NCI-H2029 (cell line): ENCODE measurements around the gene PJVK.
"Not testable (repeated sequence)": the region's sequence is repeated elsewhere in the genome, so short reads cannot be mapped to it uniquely, and the experiment has no call there.

Source experiments
- DNase-seq: peaks from one replicate; lab custom pipeline; 2025; lab: John Stamatoyannopoulos, UW

PJVK gene

DNA sequence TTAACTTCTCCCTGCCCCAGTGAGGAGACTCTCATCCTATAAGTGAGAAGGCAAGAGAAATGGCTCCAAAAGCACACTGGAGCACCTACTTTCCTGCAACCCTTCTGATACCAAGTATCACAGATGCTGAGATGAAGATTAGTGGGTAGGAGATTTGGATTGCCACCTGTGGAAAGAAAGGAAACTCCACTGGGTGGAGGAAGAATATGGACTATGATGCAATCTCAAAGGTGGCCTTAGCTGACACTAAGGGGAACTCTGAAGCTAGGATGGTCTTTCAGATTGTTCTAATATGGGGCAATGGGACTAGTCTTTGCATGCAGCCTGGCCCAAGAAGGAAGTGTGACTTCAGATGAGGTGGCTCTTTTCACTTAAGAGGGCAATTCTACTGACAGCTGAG, 21.8 kb upstream of the PJVK start:
- DNase-seq, result no peak

DNA sequence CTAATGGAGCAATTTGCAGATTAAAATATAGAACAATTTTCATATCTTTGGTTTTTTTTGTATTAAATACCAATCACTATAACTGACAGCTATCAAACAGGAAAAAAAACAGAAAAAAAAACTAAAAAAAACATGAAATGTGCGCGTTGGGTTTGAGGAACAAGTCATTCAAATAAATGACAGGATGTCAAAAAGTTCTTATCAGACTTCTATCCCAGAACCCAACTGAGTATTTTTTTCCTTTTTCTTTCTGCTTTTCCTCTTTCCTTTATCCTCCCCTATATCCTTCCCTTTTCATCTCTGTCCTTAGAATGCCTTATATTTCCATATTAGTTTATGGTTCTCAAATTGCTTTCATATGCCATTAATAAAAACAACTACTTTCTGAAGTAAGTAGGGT, 14.5 kb upstream of the PJVK start:
- DNase-seq, result no peak

DNA sequence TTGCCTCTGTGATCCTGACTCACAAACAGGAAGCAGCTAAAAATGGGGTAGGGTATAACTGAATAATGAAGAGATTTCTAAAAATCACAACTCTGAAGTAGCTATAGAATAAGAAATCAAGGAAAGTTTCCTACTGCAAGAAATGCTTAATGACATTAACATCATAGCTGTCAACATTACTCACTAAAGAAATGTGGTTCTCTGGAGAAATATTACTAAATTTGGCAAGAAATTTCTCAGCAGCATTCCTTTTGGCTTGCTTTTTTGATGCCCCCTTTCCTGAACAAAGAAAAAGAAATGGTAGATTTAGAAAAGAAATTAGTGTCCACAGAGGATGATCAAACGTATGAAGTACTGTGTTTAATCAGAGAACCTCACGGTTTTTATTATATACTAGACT, 9.8 kb upstream of the PJVK start:
- DNase-seq, result no peak

DNA sequence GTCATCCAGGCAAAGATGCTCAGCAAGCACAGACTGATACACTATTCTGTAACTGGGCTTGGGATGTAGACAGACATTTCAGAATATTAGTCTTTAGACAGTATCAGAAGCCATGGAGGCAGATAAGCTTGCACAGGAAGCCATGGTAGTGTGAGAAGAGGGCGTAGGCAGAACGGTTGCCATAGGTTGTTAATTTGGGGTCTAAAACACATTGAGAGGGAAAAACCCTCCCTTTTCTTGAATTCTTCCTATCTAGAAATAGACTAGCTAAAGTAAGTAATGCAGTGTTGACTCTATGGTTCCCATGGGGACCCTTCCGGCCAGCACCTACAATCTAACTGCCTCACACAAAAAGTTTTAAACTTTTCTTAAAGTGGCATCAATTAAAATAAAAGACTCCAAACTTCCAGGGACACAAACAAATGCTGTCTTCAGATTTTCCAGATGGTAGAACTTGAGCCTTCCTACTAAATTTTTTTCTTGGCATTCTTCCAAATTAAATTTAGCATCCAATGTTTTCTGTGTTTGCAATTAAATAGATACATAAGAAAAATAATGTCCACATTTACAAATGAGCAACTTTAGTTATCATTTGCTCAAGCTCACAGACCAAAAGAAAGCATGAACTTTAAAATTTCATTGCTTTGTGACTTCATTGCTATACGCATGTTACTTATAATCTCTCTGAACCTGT, 2.1 kb upstream of the PJVK start:
- no peak for DNase-seq

DNA sequence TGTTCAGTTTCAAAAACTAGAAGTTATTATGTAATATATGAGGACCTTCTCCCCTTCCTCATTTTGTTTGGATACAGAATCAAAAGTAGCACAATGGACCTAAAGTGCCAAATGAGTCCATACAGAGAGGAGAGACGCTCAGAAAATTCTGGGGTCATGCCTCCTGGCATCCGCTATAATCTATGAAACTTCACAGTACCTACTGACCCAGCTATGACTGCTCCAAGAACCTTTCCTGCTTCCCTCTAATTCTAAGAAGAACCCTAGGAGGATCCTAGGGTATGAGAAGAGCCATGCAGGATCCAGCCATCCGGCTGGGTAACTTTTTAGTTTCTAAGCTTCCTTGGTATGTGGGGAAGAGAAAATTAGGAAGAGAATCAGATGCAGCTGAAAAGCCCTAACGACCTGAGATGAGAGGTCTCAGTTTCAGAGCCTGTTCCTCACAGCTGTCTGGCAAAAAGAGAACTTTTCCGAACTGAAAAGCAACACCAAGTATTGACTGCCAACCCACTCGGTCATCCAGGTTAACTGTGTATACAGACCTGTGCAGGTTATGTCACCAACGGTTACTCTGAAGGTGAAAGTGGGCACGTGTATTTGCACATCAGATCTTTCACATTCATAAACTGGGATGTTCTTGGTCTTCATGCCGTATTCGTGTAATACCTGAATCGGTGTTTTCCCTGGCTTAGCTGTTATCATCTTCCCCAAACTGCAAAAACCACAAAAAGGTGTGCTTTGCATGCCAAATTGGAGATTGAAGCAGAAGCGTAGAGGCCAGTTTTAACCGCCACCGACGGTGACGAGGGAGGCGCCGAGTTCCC, 1.3 kb upstream of the PJVK start:
- peak; percentile 69 for DNase-seq

DNA sequence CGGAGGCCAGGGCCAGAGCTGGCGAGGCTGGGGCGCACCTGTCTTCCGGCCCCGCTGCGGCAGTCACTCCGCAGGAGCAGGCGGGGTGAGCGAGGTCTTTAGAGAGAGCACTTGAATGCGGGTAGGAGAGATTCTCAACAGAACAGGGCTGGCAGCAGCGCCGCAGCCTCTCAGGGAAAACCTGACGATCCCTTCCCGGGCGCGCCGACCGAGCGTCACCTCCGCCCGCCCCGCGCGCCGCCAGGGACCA, 729 bp upstream of the PJVK start:
- DNase-seq, result peak; percentile 79

DNA sequence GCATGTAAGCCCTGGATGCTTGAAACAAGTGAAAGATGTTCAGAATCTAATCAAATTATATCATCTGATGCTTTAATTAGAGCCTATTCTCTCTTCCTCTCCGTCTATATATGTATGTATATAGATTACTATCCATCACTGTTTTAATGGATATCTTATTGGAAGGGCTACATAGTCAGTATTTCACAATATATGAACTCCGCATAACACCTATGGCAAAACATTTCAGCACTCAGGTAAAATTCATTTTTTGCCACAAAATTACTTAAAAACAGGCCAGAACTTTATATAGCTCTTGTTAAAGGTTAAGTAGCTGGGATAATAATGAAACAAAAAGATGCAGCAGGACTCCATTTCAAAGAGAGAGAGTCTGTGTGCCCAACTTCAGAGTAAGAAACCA, 1.2 kb downstream of the PJVK start:
- no peak for DNase-seq

DNA sequence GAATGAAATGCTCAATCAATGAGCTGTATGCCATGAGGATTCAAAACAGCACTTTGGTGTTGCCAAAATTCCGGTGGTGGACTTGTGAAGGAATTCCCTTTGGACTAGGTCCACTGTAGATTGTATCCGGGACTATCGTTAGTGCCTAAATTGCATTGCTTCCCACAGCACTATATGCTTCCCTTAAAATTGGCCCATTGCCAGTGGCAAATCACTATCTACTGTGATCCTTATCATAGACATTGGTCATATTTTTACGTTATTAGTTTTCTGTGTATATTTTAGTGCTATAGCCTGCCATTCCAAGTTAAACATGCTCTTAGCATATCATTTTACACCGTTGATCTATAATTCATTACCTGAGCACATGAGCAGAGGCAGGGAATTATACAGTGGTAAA, 1.7 kb downstream of the PJVK start:
- DNase-seq, result no peak

DNA sequence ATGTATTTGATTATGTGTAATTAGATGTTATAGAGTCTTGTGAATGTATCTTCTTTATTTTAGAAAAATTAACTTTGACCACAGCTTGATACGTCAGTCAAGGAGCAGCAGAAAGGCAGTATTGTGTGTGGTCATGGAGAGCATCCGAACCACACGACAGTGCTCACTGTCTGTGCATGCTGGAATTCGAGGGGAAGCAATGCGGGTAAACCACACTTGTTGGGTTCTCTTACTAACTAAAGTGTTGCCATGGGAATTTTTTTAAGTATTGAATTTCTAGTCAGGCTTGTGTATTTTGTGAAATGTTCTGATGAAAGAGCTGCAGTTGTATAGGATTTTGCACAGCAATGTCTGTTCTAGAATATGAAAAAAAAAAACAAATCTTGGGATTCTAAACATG, 4.8 kb downstream of the PJVK start:
- DNase-seq, result no peak

DNA sequence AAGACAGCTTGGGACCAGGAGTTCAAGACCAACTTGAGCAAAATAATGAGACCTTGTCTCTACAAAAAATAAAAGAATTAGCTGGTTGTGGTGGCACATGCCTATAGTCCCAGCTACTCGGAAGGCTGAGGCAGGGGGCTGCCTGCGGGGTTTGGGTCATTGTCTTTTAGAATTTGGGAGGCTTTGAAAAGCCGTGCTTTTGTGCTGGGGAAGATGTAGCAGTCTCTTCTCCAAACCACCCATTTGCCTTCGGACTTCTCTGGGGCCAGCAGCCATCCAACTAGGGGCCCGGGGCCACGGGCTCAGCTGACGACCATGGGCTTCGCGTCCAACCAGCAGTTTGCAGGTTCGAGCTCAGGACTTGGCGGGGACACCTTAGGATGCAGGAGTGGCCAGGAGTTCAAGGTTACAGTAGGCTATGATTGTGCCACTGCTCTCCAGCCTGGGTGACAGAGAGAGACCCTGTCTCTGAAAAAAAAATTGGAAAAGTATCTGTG, 6.3 kb downstream of the PJVK start:
- DNase-seq, result no peak

DNA sequence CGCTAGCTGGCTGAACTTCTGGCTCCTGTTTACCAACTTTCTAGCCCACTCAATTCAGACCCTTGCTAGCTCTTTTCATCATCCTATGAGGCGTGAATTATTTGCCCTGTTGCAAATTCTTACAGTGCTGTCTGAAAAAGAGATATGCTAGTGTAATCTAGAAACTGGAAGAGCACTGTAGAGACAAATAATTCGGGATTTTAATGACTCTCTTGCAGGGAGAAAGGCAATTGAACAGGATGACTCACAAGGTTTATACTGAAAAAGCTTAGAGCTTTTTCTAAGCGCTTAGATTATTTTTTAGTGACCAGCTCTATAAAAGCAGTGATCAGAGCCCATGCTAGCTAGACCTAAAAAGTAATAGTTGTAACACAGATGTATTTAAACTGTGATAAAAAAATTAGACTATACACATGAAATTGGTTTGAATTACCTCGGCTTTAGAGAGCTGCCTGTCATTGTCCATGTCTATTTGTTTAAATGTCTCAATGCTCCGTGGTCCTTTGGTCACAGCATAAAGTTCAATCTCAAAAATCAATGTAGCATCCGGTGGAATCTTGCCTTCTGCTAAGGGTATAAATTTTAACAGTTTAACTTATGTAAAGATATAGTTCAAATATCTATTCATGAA, 18.2 kb downstream of the PJVK start:
- DNase-seq, result no peak

DNA sequence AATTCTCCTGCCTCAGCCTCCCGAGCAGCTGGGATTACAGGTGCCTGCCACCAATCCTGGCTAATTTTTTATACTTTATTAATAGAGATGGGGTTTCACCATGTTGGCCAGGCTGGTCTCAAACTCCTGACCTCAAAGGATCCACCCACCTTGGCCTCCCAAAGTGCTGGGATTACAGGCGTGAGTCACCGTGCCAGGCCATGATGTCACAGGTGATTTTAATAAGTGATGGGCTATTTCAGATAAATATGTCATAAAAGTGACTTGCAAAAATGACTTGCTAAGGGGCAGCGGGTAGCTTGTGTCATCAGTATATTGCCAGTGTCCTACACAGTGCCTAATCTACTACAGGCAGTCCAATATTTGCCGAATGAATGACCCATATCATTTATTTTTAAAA, 20.1 kb downstream of the PJVK start:
- not testable (repeated sequence) for DNase-seq

DNA sequence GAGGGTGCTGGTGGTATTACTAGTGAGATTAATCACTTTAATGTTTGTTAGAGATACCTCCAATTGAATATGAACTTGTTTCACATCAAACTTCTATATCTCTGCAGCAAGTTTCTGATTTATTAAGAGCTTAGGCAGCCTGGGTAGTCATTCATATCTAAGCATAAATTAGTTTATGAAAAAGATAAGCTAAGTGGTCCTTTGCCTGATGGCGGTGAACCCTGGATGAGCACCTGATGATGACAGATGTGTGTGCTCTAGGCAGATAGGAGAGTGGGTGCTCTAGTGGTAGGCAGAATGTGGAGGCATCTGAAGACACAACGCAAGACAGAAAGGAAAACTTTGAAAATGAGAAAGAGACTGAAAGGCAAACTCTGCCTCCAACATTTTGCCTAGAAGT, 22.2 kb downstream of the PJVK start:
- no peak for DNase-seq

DNA sequence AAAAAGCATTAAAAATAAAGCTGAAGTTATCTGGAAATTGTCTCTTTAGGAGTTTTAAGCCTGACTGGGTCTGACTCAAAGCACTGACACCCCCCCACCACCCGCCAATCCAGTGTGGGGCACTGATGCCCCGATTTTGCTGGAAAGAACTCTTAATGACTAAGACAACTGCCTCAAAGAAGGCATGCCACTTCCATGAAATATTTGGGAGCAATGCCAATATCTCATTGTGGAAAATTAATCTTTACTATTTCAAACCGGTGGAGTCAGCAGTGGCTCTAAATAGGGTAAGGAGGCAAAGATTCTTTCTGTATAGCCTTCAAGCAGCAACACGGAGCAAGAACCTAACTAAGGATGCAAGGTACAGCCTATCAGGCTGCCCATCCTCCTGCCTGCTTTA, 22.8 kb downstream of the PJVK start:
- DNase-seq, result no peak

DNA sequence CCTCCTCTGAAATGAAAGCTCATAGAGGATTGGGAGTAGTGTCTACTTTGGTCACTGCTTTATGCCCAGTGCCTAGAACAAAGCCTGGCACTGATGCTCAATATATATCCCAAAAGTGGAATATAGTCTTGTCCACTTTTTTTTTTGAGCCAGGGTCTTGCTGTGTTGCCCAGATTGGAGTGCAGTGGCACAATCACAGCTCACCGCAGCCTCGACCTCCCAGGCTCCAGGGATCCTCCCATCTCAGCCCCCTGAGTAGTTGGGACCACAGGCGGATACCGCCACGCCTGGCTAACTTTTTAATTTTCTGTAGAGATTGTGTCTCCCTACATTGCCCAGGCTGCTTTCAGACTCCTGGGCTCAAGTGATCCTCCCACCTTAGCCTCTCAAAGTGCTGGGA, 23.4 kb downstream of the PJVK start:
- DNase-seq, result no peak

DNA sequence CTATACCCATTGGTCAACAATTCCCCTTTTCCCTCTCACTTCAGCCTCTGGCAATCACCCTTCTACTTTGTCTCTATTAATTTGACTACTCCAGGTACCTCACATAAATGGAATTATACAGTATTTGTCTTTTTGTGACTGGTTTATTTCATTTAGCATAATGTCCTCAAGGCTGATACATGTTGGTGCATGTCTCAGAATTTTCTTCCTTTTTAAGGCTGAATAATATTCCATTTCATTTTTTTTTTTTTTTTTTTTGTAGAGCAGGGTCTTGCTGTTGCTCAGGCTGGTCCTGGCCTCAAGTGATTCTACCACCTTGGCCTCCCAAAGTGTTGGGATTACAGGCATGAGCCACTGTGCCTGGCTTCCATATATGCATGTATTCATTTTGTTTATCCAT, 25.3 kb downstream of the PJVK start:
- DNase-seq, result no peak

DNA sequence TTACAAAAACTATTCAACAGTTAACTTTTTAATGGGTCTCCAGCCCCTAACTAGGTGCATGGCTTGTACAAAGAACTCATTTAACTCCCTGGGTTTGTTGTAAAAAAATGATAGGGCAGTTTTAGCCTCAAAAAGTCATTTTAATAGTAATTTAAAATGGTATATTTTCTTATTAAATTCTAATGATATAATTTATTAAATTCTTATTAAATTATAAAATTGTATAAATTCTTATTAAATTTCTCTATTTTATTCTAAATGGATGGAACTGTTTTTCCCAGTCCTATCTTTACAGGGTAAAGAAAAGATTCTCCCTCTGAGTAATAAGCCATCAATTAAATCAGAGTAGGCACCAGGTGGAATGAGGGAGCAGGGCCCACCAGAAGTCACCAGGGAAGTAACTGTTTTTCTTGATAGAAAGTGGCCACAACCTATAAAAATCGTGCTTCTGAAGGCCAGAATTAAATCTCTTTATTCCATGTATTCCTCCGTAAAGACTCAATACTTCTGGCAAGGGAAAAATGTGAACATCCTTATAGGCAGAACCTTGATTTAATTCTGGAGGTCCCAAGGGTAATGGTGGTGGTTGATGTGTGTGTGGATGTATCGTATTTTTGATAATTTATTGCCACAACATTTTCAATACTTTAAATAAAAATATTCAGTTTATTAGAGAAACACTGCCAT, 26.4 kb downstream of the PJVK start:
- no peak for DNase-seq

DNA sequence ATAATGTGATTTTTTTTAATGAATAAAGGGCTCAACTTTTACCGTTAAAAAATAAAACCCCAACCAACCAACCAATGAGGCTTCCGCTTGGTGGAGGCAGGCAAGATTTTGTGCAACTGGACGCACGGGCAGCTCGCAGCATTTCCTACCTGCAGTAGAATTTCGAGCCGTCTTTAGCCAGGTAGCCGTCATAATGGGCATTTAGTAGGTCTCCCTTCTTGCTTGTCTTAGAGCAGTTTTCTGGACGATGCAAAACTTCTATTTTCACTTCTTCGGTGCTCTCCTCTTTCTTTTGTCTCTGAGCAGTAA, 26.9 kb downstream of the PJVK start:
- no peak for DNase-seq

DNA sequence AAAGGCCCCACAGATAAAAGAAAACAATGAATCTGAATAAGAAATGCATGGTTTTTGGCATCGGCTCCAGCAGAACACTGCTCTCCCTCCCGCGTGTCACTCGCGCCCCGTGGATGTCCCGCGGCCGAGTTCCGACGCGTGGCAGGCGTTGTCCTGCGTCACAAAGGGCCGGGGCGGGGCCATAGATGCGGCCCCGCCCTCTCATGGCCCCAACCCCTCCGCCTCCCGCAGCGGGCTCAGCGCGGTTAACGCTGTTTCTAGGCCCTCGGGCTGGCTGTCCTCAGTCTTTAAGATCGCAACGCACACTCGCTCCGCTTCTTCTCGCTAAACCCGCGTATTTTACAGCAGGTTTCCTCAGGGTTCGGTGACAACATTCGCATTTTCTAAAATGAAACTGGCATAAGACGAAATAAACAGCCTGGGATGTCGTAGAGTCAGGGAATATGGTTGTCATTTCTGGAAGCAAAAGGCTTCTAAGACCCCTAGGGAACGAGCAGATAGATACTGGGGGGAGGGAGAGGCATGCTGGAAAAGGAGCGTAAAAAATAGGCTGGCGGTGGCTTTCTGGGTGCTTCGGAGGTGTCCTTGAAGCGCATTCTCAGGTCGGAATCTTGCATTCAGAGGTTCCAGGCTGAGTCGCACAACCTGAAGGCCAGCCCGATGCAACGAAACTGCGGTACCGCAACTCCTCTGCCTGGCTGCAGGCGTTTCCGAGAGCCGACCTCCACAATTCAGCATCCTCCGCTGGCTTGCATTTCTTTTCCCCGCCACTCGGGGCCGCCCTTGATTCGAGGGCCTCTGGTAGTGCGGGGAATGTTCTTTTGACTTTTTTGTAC, 27.5 kb downstream of the PJVK start, which contains the start of gene FKBP7:
Gene FKBP7 (minus strand): TSS at position 162 of the 836 bp plus-strand sequence. CDS start 101 bp downstream, at position 61.
- peak; percentile 77 for DNase-seq

DNA sequence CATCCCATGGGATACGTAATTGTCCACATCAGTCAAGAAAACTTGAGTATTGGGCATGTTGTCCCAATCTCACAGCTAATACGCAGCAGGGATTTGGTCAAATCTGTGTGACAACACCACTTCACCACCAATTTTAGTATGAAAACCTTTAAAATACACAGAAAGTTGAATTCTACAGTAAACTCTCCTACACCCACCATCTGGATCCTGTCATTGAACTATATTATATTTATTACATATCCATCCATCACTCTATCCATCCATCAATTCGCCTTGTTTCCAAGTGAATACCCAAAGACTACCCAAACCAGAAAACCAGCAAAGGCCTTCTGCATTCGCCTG, 28.1 kb downstream of the PJVK start:
- DNase-seq, result no peak

DNA sequence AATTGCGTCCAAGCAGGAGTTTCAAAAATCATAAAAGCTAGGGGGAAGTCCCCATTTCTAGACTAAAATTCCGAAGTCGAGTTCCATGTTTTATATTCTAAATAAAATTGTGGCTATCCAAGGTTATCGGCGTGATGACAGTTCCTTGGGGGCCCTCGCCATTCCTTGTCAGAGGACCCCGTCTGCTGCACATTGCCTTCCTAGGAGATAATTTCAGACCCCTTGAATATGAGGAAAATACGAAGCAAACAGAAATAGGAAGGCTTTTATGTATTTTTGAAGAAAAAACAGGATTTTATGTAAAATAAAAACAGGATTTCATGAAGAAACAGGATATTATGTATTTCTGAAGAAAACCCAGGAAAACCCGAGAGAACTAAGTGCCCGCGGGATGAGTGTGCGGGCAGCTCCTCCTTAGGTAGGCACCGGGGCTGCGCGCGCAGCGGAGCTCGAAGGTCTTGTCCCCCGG, 28.6 kb downstream of the PJVK start:
- DNase-seq, result no peak
